ENCODE data around the gene ARMC9.
"Not testable (repeated sequence)": the region's sequence is repeated elsewhere in the genome, so short reads cannot be mapped to it uniquely, and the experiment has no call there.

The ARMC9 gene

GRCh38 chr2:231357931-231358330, 159.5 kb downstream of the ARMC9 start:
- in situ Hi-C loops (cut with MboI; ENCODE audit: low sequenced_read_pairs) = no loop called here

- in situ Hi-C loops (cut with MboI; ENCODE audit: low sequenced_read_pairs) = no loop called here
Measured at GRCh38 chr2:231359441-231359840, 161.0 kb downstream of the ARMC9 start.

- in situ Hi-C loops (cut with MboI; ENCODE audit: low sequenced_read_pairs) = no loop called here
Measured at GRCh38 chr2:231359948-231360347, 161.5 kb downstream of the ARMC9 start.

GRCh38 chr2:231360401-231360800, 162.0 kb downstream of the ARMC9 start:
- in situ Hi-C loops (cut with MboI; ENCODE audit: low sequenced_read_pairs) = no loop called here

GRCh38 chr2:231360881-231361371, 162.5 kb downstream of the ARMC9 start:
- in situ Hi-C loops (cut with MboI; ENCODE audit: low sequenced_read_pairs) = no loop called here

GRCh38 chr2:231361701-231362554, 163.5 kb downstream of the ARMC9 start:
- in situ Hi-C loops (cut with MboI; ENCODE audit: low sequenced_read_pairs) = no loop called here

GRCh38 chr2:231362555-231363184, 164.2 kb downstream of the ARMC9 start:
- in situ Hi-C loops (cut with MboI; ENCODE audit: low sequenced_read_pairs) = no loop called here

- in situ Hi-C loops (cut with MboI; ENCODE audit: low sequenced_read_pairs) = no loop called here
Measured at GRCh38 chr2:231364061-231364460, 165.6 kb downstream of the ARMC9 start.

- in situ Hi-C loops (cut with MboI; ENCODE audit: low sequenced_read_pairs) = no loop called here
Measured at GRCh38 chr2:231364961-231365810, 166.8 kb downstream of the ARMC9 start.

- in situ Hi-C loops (cut with MboI; ENCODE audit: low sequenced_read_pairs) = no loop called here
Measured at GRCh38 chr2:231367178-231367577, 168.7 kb downstream of the ARMC9 start.

- in situ Hi-C loops (cut with MboI; ENCODE audit: low sequenced_read_pairs) = no loop called here
Measured at GRCh38 chr2:231369580-231370428, 171.4 kb downstream of the ARMC9 start.

GRCh38 chr2:231370429-231370748, 172.0 kb downstream of the ARMC9 start:
- in situ Hi-C loops (cut with MboI; ENCODE audit: low sequenced_read_pairs) = no loop called here

GRCh38 chr2:231370749-231371429, 172.5 kb downstream of the ARMC9 start:
- in situ Hi-C loops (cut with MboI; ENCODE audit: low sequenced_read_pairs) = no loop called here

GRCh38 chr2:231371430-231372054, 173.1 kb downstream of the ARMC9 start:
- in situ Hi-C loops (cut with MboI; ENCODE audit: low sequenced_read_pairs) = no loop called here

GRCh38 chr2:231372326-231372725, 173.9 kb downstream of the ARMC9 start:
- in situ Hi-C loops (cut with MboI; ENCODE audit: low sequenced_read_pairs) = no loop called here

GRCh38 chr2:231373184-231373583, 174.8 kb downstream of the ARMC9 start:
- in situ Hi-C loops (cut with MboI; ENCODE audit: low sequenced_read_pairs) = no loop called here

GRCh38 chr2:231373786-231374349, 175.4 kb downstream of the ARMC9 start:
- in situ Hi-C loops (cut with MboI; ENCODE audit: low sequenced_read_pairs) = no loop called here

- in situ Hi-C loops (cut with MboI; ENCODE audit: low sequenced_read_pairs) = no loop called here
Measured at GRCh38 chr2:231374771-231375170, 176.3 kb downstream of the ARMC9 start.

- in situ Hi-C loops (cut with MboI; ENCODE audit: low sequenced_read_pairs) = not testable (repeated sequence)
Measured at GRCh38 chr2:231375994-231376615, 177.7 kb downstream of the ARMC9 start.
